Activated T-cell treated with anti-CD3 and anti-CD28 coated beads, Interleukin-2, amount 50 U/mL, for 4 hours (primary cell): ENCODE measurements around the gene SEZ6L. TPM values are rescaled to one million over a fixed set of nuclear protein-coding genes. Genes with fewer than 3 reads are reported as not detected.
A peak's percentile ranks its signal among the peaks of the same experiment; 100 is the strongest.

Source experiments
- ATAC-seq, 2 donors: fragments of 200-7000 bp; cut with Tn5 transposase; one replicate each; pipeline ENCODE4 v1.10.0; 2021
- DNase-seq: peaks from one replicate; pipeline ENCODE4 v3.0.0-alpha.2; 2020
- H3K27me3 Mint-ChIP-seq: one replicate; pipeline ENCODE4 v1.8.0; 2021; ENCODE audit warnings: low read depth, mixed read lengths
- H3K36me3 Mint-ChIP-seq: one replicate; pipeline ENCODE4 v1.8.0; 2022; ENCODE audit warnings: mixed read lengths; ENCODE audit not compliant: insufficient read depth
- H3K4me1 Mint-ChIP-seq: one replicate; pipeline ENCODE4 v1.8.0; 2021; ENCODE audit warnings: low read depth, mixed read lengths
- H3K4me3 Mint-ChIP-seq: one replicate; pipeline ENCODE4 v1.8.0; 2021; ENCODE audit warnings: mild to moderate bottlenecking, moderate library complexity, mixed read lengths
- H3K9me3 Mint-ChIP-seq: one replicate; pipeline ENCODE4 v1.8.0; 2021; ENCODE audit warnings: mixed read lengths
- total RNA-seq, 3 donors: library from RNA; stranded (reverse); gene quantifications; one replicate each; pipeline ENCODE4 v1.2.1, GENCODE V29; 2021

Gene SEZ6L
- total RNA-seq, 3 donors from 2014 or later, result not detected

DNA sequence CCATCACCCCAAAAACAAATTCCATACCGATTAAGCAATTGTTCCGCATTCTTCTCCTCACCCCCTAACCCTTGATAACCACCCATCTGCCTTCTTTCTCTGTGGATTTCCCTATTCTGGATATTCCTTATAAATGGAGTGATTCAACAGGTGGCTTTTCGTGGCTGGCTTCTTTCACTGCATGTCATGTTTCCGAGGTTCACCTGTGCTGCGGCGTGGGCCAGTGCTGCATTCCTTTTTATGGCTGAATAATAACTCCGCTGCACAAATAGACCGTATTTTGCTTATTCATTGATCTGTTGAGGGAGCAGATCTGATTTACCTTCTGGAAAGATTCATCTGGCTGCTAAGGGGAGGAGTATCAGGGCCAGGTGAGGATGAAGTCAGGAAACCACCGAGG is 165.0 kb downstream of the SEZ6L start:
- DNase-seq (no peak), ATAC-seq (no peak)
- H3K27me3 Mint-ChIP-seq, result peaks cover 35% of the 10 kb centered on the region
- H3K36me3 Mint-ChIP-seq, result no peaks in the 10 kb centered on the region
- H3K4me1 Mint-ChIP-seq, result no peaks in the 10 kb centered on the region
- H3K4me3 Mint-ChIP-seq, result no peak overlapping the region
- H3K9me3 Mint-ChIP-seq, result no peaks in the 10 kb centered on the region

- DNase-seq (no peak), ATAC-seq (no peak)
- no peak overlapping the region for H3K4me3 Mint-ChIP-seq
- peaks cover 38% of the 10 kb centered on the region for H3K27me3 Mint-ChIP-seq
- H3K4me1 Mint-ChIP-seq, result no peaks in the 10 kb centered on the region
- H3K36me3 Mint-ChIP-seq, result no peaks in the 10 kb centered on the region
- H3K9me3 Mint-ChIP-seq, result no peaks in the 10 kb centered on the region
Measured at GRCh38 chr22:26336773-26337172, 167.5 kb downstream of the SEZ6L start.

DNA sequence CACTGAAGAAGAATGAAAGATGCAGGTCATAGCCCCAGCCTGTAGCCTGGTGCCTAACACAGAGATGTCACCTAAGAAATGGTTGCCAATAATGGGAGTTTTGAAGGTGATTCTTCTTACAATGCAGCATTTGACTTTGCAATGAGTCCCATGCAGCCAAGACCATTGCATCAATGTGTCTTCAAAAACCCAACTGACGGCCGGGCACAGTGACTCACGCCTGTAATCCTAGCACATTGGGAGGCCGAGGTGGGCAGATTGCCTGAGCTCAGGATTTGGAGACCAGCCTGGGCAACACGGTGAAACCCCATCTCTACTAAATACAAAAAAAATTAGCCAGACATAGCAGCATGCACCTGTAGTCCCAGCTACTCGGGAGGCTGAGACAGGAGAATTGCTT is 170.5 kb downstream of the SEZ6L start:
- H3K27me3 Mint-ChIP-seq, result peaks cover 26% of the 10 kb centered on the region

GRCh38 chr22:26342745-26343410 is 173.6 kb downstream of the SEZ6L start:
- Mint-ChIP-seq H3K9me3 (no peaks in the 10 kb centered on the region), H3K4me3 (no peak overlapping the region), H3K27me3 (peaks cover 22% of the 10 kb centered on the region), H3K4me1 (no peaks in the 10 kb centered on the region), H3K36me3 (no peaks in the 10 kb centered on the region)
- DNase-seq (no peak), ATAC-seq (no peak)

More for the DNA sequence above, 170.5 kb downstream of the SEZ6L start:
- ATAC-seq (no peak), DNase-seq (no peak)
- no peaks in the 10 kb centered on the region for H3K36me3 Mint-ChIP-seq
- H3K9me3 Mint-ChIP-seq, result no peaks in the 10 kb centered on the region
- no peaks in the 10 kb centered on the region for H3K4me1 Mint-ChIP-seq
- no peak overlapping the region for H3K4me3 Mint-ChIP-seq

GRCh38 chr22:26345496-26345895 is 176.2 kb downstream of the SEZ6L start:
- H3K4me3 Mint-ChIP-seq, result no peak overlapping the region
- H3K9me3 Mint-ChIP-seq, result no peaks in the 10 kb centered on the region
- H3K36me3 Mint-ChIP-seq, result no peaks in the 10 kb centered on the region
- ATAC-seq (no peak), DNase-seq (no peak)
- peaks cover 19% of the 10 kb centered on the region for H3K27me3 Mint-ChIP-seq
- no peaks in the 10 kb centered on the region for H3K4me1 Mint-ChIP-seq

GRCh38 chr22:26348810-26349526 is 179.7 kb downstream of the SEZ6L start:
- ATAC-seq (no peak), DNase-seq (no peak)
- Mint-ChIP-seq H3K27me3 (peaks cover 14% of the 10 kb centered on the region), H3K9me3 (no peaks in the 10 kb centered on the region), H3K4me1 (no peaks in the 10 kb centered on the region), H3K4me3 (no peak overlapping the region), H3K36me3 (no peaks in the 10 kb centered on the region)

GRCh38 chr22:26354707-26355106 is 185.4 kb downstream of the SEZ6L start:
- no peaks in the 10 kb centered on the region for H3K9me3 Mint-ChIP-seq
- DNase-seq (no peak), ATAC-seq (no peak)
- H3K27me3 Mint-ChIP-seq, result peaks cover 18% of the 10 kb centered on the region
- no peaks in the 10 kb centered on the region for H3K36me3 Mint-ChIP-seq
- H3K4me1 Mint-ChIP-seq, result no peaks in the 10 kb centered on the region
- no peak overlapping the region for H3K4me3 Mint-ChIP-seq

GRCh38 chr22:26357281-26357680 is 188.0 kb downstream of the SEZ6L start:
- no peak for DNase-seq
- Mint-ChIP-seq H3K4me3 (no peak overlapping the region), H3K4me1 (peaks cover 6% of the 10 kb centered on the region), H3K27me3 (peaks cover 19% of the 10 kb centered on the region), H3K9me3 (no peaks in the 10 kb centered on the region), H3K36me3 (no peaks in the 10 kb centered on the region)
- ATAC-seq, result no peak

DNA sequence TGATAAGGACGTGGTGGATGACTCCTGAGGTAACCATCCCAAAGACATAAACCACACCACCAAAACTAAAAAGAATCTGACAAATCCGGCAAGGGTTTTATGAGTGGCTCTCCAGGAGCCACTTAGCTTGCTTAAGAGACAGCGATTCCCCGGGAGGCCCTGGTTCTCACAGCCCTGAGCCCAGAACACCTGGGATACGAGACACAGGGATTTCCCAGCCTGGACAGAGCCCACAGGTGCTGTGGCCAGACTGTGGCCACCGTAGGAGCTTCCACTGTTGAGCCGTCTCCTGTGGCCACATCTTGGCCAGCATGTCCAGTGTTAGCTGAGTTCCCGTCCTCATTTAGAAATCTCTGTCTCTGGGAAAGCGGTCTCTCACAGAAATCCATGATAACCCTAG is 188.6 kb downstream of the SEZ6L start:
- no peak for ATAC-seq
- no peaks in the 10 kb centered on the region for H3K36me3 Mint-ChIP-seq

DNA sequence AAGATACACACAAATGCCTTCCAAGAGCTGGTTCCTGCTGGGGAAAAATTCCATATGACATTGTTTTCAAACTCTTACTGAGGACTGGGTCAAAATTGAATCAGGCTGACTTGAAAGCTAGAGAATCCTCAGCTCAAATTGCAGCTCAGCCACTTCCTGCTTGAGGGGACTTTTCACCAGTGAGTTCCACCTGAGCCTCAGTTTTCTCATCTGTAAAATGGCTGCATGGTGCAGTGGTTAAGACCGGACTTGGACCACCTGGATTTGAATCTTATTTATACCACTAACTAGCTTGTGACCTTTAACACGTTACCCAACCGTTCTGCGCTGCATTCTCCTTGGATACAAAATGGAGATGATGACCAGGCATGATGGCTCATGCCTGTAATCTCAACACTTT is 189.9 kb downstream of the SEZ6L start:
- Mint-ChIP-seq H3K4me3 (no peak overlapping the region), H3K27me3 (peaks cover 17% of the 10 kb centered on the region), H3K4me1 (peaks cover 6% of the 10 kb centered on the region), H3K36me3 (no peaks in the 10 kb centered on the region), H3K9me3 (no peaks in the 10 kb centered on the region)
- ATAC-seq (no peak), DNase-seq (no peak)

More for the DNA sequence above, 188.6 kb downstream of the SEZ6L start:
- peaks cover 6% of the 10 kb centered on the region for H3K4me1 Mint-ChIP-seq
- H3K9me3 Mint-ChIP-seq, result no peaks in the 10 kb centered on the region
- no peak overlapping the region for H3K4me3 Mint-ChIP-seq
- peaks cover 24% of the 10 kb centered on the region for H3K27me3 Mint-ChIP-seq
- no peak for DNase-seq

DNA sequence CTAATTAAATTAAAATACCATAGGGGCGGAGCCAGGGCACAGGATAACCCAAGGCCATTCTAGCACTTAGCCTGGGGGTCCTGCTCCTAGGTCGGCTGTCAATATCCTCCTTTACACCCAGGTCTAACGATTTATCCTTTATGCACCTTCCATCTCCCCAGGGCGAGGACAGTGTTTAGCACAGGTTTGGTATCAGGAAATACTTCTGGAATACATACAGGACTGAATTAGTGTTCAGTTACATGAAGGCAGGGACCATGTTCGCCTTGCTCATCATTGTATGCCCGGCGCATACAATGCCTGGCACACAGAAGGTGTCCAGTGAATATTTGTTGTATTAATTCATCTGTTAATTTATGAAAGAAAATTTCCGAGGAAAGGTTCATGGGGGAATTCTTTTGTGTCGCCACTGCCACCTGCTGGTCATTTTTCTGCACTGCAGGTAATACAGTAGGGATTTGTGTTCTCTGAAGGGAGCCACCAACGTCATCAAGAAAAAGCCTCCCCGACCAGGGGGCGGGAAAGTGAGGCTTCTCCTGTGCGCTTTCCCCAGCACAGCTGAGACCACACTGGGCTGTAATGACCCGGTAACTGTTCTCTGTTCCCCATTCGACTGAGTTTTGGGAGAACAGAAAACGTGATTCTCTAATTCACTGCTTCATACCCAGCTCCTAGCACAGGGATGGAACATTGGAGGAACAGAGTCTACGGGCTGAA is 191.1 kb downstream of the SEZ6L start:
- DNase-seq (peak; percentile 66), ATAC-seq (peak; percentile 62 to 68)
- peaks cover 11% of the 10 kb centered on the region for H3K27me3 Mint-ChIP-seq
- peaks cover 6% of the 10 kb centered on the region for H3K4me1 Mint-ChIP-seq
- H3K9me3 Mint-ChIP-seq, result no peaks in the 10 kb centered on the region
- H3K4me3 Mint-ChIP-seq, result peak overlapping the region; percentile 19
- no peaks in the 10 kb centered on the region for H3K36me3 Mint-ChIP-seq

DNA sequence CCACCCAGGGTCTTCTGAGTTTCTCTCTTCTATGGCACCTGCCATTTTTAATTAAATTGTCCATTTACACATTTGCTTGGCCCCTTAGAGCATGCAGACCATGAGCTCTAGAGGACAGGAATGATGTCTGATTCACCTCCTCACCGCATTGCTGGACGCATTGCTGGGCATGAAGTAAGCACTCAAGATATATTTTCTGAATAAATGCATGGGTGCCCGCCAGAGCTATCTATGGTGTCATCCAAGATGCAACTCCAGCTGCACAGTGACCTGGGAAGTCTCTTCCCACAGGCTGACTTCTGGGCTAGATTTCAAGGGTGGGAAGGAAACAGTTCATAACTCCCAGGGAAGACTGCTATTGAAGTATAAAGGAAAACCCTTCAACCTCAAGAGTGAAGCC is 193.2 kb downstream of the SEZ6L start:
- H3K4me1 Mint-ChIP-seq, result peaks cover 6% of the 10 kb centered on the region
- no peaks in the 10 kb centered on the region for H3K36me3 Mint-ChIP-seq
- no peak overlapping the region for H3K4me3 Mint-ChIP-seq
- H3K9me3 Mint-ChIP-seq, result no peaks in the 10 kb centered on the region
- no peak for DNase-seq
- H3K27me3 Mint-ChIP-seq, result peaks cover 11% of the 10 kb centered on the region
- ATAC-seq, result no peak

DNA sequence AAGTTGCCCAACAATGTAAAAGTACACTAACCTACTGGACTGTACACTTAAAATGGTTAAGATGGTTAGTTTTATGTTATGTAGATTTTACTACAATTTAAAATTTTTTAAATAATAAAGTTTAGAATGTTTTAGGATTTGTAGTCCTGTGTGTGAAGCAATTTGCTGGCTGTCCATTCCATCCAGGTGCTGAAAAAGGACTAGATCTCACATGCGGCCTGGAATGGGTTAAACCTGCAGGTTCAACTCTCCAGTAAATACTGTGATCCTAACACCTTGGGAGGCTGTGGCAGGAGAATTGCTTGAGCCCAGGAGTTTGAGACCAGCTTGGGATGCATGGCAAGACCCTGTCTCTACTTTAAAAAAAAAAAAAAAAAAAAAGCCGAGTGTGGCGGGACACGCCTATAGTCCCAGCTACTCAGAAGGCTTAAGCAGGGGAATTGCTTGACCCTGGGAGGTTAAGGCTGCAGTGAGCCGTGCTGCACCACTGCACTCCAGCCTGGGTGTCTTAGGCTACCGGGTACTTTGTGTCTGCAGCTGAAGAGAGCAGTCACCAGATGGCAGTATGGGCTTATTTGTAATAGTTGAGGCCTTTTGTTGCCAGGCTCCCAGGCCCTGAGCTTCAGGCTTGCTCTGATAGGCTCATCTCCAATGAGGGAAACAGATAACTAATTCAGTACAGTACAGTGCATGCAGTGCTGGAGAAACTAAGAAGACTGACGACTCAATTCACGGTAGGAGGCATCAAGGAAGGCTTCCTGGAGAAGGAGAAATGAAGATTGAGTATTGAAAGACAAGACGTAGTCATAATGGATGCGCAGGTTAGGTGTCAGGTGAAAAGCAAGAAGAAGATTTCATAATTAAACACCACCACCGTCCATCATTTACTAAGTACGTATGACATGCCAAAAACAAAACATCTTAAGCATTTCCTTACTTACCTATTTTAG is 195.1 kb downstream of the SEZ6L start:
- peaks cover 11% of the 10 kb centered on the region for H3K27me3 Mint-ChIP-seq
- H3K4me3 Mint-ChIP-seq, result no peak overlapping the region
- peaks cover 6% of the 10 kb centered on the region for H3K4me1 Mint-ChIP-seq
- ATAC-seq, result peak; percentile 84 to 85
- H3K9me3 Mint-ChIP-seq, result no peaks in the 10 kb centered on the region
- DNase-seq, result peak; percentile 31
- H3K36me3 Mint-ChIP-seq, result no peaks in the 10 kb centered on the region
